ENCODE data around the gene TMEM132E.

Gene TMEM132E

GRCh38 chr17:34645594-34645993 lies 66.2 kb downstream of the TMEM132E start:
- H3K27me3 ChIP-seq: peaks cover 0 to 30% of the 10 kb centered on the region in 2 donors
- intact Hi-C loops (cut with DNase I; ENCODE audit: low total_unique reads): no loop called here

GRCh38 chr17:34647511-34647910 lies 68.1 kb downstream of the TMEM132E start:
- Histone ChIP-seq H3K4me1 (no peaks in the 10 kb centered on the region), H3K9me3 (no peaks in the 10 kb centered on the region), H3K36me3 (no peaks in the 10 kb centered on the region), H3K27me3 (peaks cover 0 to 28% of the 10 kb centered on the region in 2 donors), H3K4me3 (no peak overlapping the region), H3K27ac (no peak overlapping the region)
- intact Hi-C loops (cut with DNase I; ENCODE audit: low total_unique reads): no loop called here
- no peak for DNase-seq
- no peak for TF ChIP-seq CTCF (IDR thresholded peaks at IDR 0.05)

More at GRCh38 chr17:34645594-34645993, 66.2 kb downstream of the TMEM132E start:
- Histone ChIP-seq H3K27ac (no peak overlapping the region), H3K4me1 (no peaks in the 10 kb centered on the region), H3K4me3 (no peak overlapping the region), H3K9me3 (no peaks in the 10 kb centered on the region), H3K36me3 (no peaks in the 10 kb centered on the region)
- no peak for TF ChIP-seq CTCF (IDR thresholded peaks at IDR 0.05)
- no peak for DNase-seq

GRCh38 chr17:34650051-34650750 lies 70.8 kb downstream of the TMEM132E start:
- no peaks in the 10 kb centered on the region for H3K9me3 ChIP-seq
- TF ChIP-seq CTCF (IDR thresholded peaks at IDR 0.05): no peak
- H3K4me1 ChIP-seq: no peaks in the 10 kb centered on the region
- H3K27ac ChIP-seq: no peak overlapping the region
- H3K36me3 ChIP-seq: no peaks in the 10 kb centered on the region
- intact Hi-C loops (cut with DNase I; ENCODE audit: low total_unique reads): no loop called here
- no peak overlapping the region for H3K4me3 ChIP-seq
- no peak for DNase-seq
- H3K27me3 ChIP-seq: peaks cover 0 to 30% of the 10 kb centered on the region in 2 donors

GRCh38 chr17:34651402-34651811 lies 72.0 kb downstream of the TMEM132E start:
- no peak overlapping the region for H3K4me3 ChIP-seq
- DNase-seq: no peak
- H3K36me3 ChIP-seq: no peaks in the 10 kb centered on the region
- no peak overlapping the region for H3K27ac ChIP-seq
- intact Hi-C loops (cut with DNase I; ENCODE audit: low total_unique reads): no loop called here
- H3K27me3 ChIP-seq: peaks cover 0 to 30% of the 10 kb centered on the region in 2 donors
- no peaks in the 10 kb centered on the region for H3K4me1 ChIP-seq
- no peak for TF ChIP-seq CTCF (IDR thresholded peaks at IDR 0.05)
- H3K9me3 ChIP-seq: no peaks in the 10 kb centered on the region

GRCh38 chr17:34652021-34652555 lies 72.7 kb downstream of the TMEM132E start:
- Histone ChIP-seq H3K27ac (no peak overlapping the region), H3K27me3 (peaks cover 0 to 30% of the 10 kb centered on the region in 2 donors), H3K4me3 (no peak overlapping the region), H3K36me3 (no peaks in the 10 kb centered on the region), H3K4me1 (no peaks in the 10 kb centered on the region), H3K9me3 (no peaks in the 10 kb centered on the region)
- intact Hi-C loops (cut with DNase I; ENCODE audit: low total_unique reads): no loop called here
- no peak for TF ChIP-seq CTCF (IDR thresholded peaks at IDR 0.05)
- DNase-seq: no peak
